Large intestine (tissue), 3 donors: ENCODE data around the gene COPS7A. TPM values are rescaled to one million over a fixed set of nuclear protein-coding genes. Genes with fewer than 3 reads are reported as not detected.
"Not testable (repeated sequence)": the region's sequence is repeated elsewhere in the genome, so short reads cannot be mapped to it uniquely, and the experiment has no call there.

ENCODE experiments used
- DNase-seq, 2 donors: peaks; one replicate each; pipeline versions ENCODE4 v3.0.0 to v3.0.0-alpha.2; 2013
- H3K27ac ChIP-seq: one replicate; pipeline ENCODE4 v1.5.1; 2013; ENCODE audit warnings: low read length
- H3K27me3 ChIP-seq: 2 replicates; pipeline ENCODE4 v1.6.1; 2013; ENCODE audit warnings: low read length; ENCODE audit not compliant: control insufficient read depth, insufficient read depth
- H3K36me3 ChIP-seq: 2 replicates; pipeline ENCODE4 v1.6.1; 2013; ENCODE audit warnings: low read length; ENCODE audit not compliant: control insufficient read depth, insufficient read depth
- H3K4me1 ChIP-seq: one replicate; pipeline ENCODE4 v1.6.1; 2013; ENCODE audit warnings: low read length; ENCODE audit not compliant: control insufficient read depth, insufficient read depth
- H3K4me3 ChIP-seq: one replicate; pipeline ENCODE4 v1.5.1; 2013; ENCODE audit warnings: low read length
- H3K9me3 ChIP-seq: one replicate; pipeline ENCODE4 v1.6.1; 2013; ENCODE audit warnings: mild to moderate bottlenecking, low read depth, low read length, moderate library complexity; ENCODE audit not compliant: control insufficient read depth
- WGBS: methylation state at CpG from one replicate; pipeline ENCODE4 v1.1.5; 2013; ENCODE audit warnings: low lambda C conversion rate; ENCODE audit not compliant: insufficient coverage; 5-methylcytosine and 5-hydroxymethylcytosine counted together
- polyA plus RNA-seq: library from polyadenylated mRNA; unstranded; fragments of 120-200 nt; gene quantifications from one replicate; pipeline ENCODE4 v1.2.1, GENCODE V29; 2013

The COPS7A gene
- polyA plus RNA-seq, 1 donor, result 42.2 TPM

DNA sequence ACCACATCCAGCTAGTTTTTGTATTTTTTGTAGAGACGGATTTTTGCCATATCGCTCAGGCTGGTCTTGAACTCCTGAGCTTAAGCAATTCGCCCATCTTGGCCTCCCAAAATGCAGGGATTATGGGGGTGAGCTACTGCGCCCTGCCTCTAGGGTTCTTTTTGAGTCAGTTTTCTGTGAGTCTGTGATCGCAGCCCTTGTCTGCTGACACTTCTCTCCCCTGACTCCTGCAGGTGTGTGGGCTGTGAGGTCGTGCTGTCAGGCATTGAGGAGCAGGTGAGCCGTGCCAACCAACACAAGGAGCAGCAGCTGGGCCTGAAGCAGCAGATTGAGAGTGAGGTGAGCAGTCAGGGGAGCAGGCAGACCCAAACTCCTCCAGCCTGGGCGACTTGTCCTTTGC is 6.3 kb downstream of the COPS7A start:
- DNase-seq, result no peak
- peaks cover 47% of the 10 kb centered on the region for H3K36me3 ChIP-seq
- H3K4me1 ChIP-seq, result peaks cover 5% of the 10 kb centered on the region
- H3K9me3 ChIP-seq, result no peaks in the 10 kb centered on the region
- no CpG with 5 or more reads among the region's 8 CpGs for WGBS
- no peak overlapping the region for H3K27ac ChIP-seq
- no peak overlapping the region for H3K4me3 ChIP-seq
- no peaks in the 10 kb centered on the region for H3K27me3 ChIP-seq

- Histone ChIP-seq H3K4me1 (peaks cover 7% of the 10 kb centered on the region), H3K27ac (peak overlapping the region; percentile 2), H3K27me3 (no peaks in the 10 kb centered on the region), H3K9me3 (no peaks in the 10 kb centered on the region), H3K4me3 (no peak overlapping the region), H3K36me3 (peaks cover 26% of the 10 kb centered on the region)
- peak; percentile 17 to 68 for DNase-seq
- WGBS, result no CpG with 5 or more reads among the region's 10 CpGs
These were observed 10.9 kb downstream of the COPS7A start for GRCh38 chr12:6734506-6735387.

- no peaks in the 10 kb centered on the region for H3K9me3 ChIP-seq
- no peak overlapping the region for H3K27ac ChIP-seq
- no peaks in the 10 kb centered on the region for H3K27me3 ChIP-seq
- DNase-seq, result peak; percentile 22 to 48
- no peak overlapping the region for H3K4me3 ChIP-seq
- peaks cover 7% of the 10 kb centered on the region for H3K4me1 ChIP-seq
- 88% methylated on average over 1 of the region's 8 CpGs for WGBS
- H3K36me3 ChIP-seq, result peaks cover 17% of the 10 kb centered on the region
These were observed 11.8 kb downstream of the COPS7A start for GRCh38 chr12:6735448-6736191.

- Histone ChIP-seq H3K27me3 (no peaks in the 10 kb centered on the region), H3K36me3 (peaks cover 6% of the 10 kb centered on the region), H3K9me3 (no peaks in the 10 kb centered on the region), H3K4me1 (peaks cover 7% of the 10 kb centered on the region), H3K4me3 (no peak overlapping the region), H3K27ac (no peak overlapping the region)
- no peak for DNase-seq
- WGBS, result 92% methylated on average over 3 of the region's 5 CpGs
These were observed 12.9 kb downstream of the COPS7A start for GRCh38 chr12:6736754-6737153.

- H3K27me3 ChIP-seq, H3K4me3 ChIP-seq: not testable (repeated sequence)
- no CpG with 5 or more reads among the region's 12 CpGs for WGBS
These were observed 18.2 kb downstream of the COPS7A start for GRCh38 chr12:6742080-6742479.

DNA sequence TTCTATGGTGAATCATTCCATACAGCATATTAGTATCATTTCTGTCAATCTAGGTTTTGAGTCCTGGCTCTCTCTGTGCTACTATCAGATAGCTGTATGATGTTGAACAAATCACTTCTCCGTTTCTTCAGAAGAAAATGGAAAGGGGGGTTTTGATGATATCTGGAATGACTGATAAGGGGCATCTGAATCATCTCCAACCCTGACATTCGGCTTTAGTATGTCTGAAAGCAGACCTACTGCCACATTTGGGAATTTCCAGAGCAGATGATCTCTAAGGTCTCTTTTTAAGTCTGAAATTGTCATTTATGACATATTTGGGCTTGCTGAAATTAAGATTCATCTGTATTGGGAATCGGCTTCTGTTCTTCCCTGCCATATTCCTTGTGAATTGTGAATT is 19.0 kb downstream of the COPS7A start:
- H3K27me3 ChIP-seq, result no peaks in the 10 kb centered on the region
- no peaks in the 10 kb centered on the region for H3K4me1 ChIP-seq
- no peak for DNase-seq
- H3K9me3 ChIP-seq, result no peaks in the 10 kb centered on the region
- no peak overlapping the region for H3K4me3 ChIP-seq
- peaks cover 23% of the 10 kb centered on the region for H3K36me3 ChIP-seq
- WGBS, result 73% methylated on average over 2 of the region's 3 CpGs
- H3K27ac ChIP-seq, result no peak overlapping the region

More at GRCh38 chr12:6742080-6742479, 18.2 kb downstream of the COPS7A start:
- not testable (repeated sequence) for H3K4me1 ChIP-seq, H3K27ac ChIP-seq, H3K9me3 ChIP-seq, DNase-seq
- peaks cover 16% of the 10 kb centered on the region for H3K36me3 ChIP-seq

GRCh38 chr12:6743300-6743699 is 19.5 kb downstream of the COPS7A start:
- not testable (repeated sequence) for H3K9me3 ChIP-seq, H3K27me3 ChIP-seq, H3K27ac ChIP-seq, H3K4me3 ChIP-seq, H3K4me1 ChIP-seq, DNase-seq
- 38% methylated on average over 2 of the region's 7 CpGs for WGBS
- H3K36me3 ChIP-seq, result peaks cover 28% of the 10 kb centered on the region

GRCh38 chr12:6745741-6746525 is 22.1 kb downstream of the COPS7A start:
- H3K36me3 ChIP-seq, result peaks cover 53% of the 10 kb centered on the region
- no peak for DNase-seq
- H3K27me3 ChIP-seq, result no peaks in the 10 kb centered on the region
- H3K4me3 ChIP-seq, result no peak overlapping the region
- no peak overlapping the region for H3K27ac ChIP-seq
- WGBS, result no CpG with 5 or more reads among the region's 13 CpGs
- H3K4me1 ChIP-seq, result no peaks in the 10 kb centered on the region
- H3K9me3 ChIP-seq, result no peaks in the 10 kb centered on the region

GRCh38 chr12:6747216-6747615 is 23.4 kb downstream of the COPS7A start:
- Histone ChIP-seq H3K27ac (no peak overlapping the region), H3K9me3 (no peaks in the 10 kb centered on the region), H3K4me1 (peaks cover 7% of the 10 kb centered on the region), H3K4me3 (no peak overlapping the region), H3K27me3 (no peaks in the 10 kb centered on the region), H3K36me3 (peaks cover 63% of the 10 kb centered on the region)
- DNase-seq, result no peak
- no CpG with 5 or more reads among the region's 4 CpGs for WGBS

- WGBS, result no CpG with 5 or more reads among the region's 28 CpGs
- DNase-seq, result no peak
- Histone ChIP-seq H3K36me3 (peaks cover 63% of the 10 kb centered on the region), H3K27ac (no peak overlapping the region), H3K4me1 (peaks cover 10% of the 10 kb centered on the region), H3K4me3 (no peak overlapping the region), H3K9me3 (no peaks in the 10 kb centered on the region), H3K27me3 (no peaks in the 10 kb centered on the region)
These were observed 24.9 kb downstream of the COPS7A start for GRCh38 chr12:6748761-6749160.
